Keratinocyte (primary cell): ENCODE data around the gene CD40. TPM values are rescaled to one million over a fixed set of nuclear protein-coding genes. Genes with fewer than 3 reads are reported as not detected.

Source experiments
- DNase-seq: peaks from one replicate; pipeline ENCODE4 v3.0.0-alpha.2; 2011; ENCODE audit warnings: low read depth, missing footprints, low spot score
- FAIRE-seq: peaks from 2 replicates; lab custom pipeline; 2011; peaks lifted over from hg19 to GRCh38; lab: Jason Lieb, UNC
- H2AFZ ChIP-seq: 2 replicates; pipeline ENCODE4 v1.6.0; 2012; ENCODE audit warnings: low read length, control low read depth, inconsistent platforms; ENCODE audit not compliant: control insufficient read depth
- H3K27ac ChIP-seq: 2 replicates; pipeline ENCODE4 v1.5.1; 2011; ENCODE audit warnings: low read length; ENCODE audit not compliant: control insufficient read depth, insufficient read depth
- H3K27me3 ChIP-seq: 3 replicates; pipeline ENCODE4 v1.6.0; 2011; ENCODE audit warnings: low read length; ENCODE audit not compliant: control insufficient read depth, insufficient read depth; ENCODE audit errors: extremely low read depth
- H3K36me3 ChIP-seq, 2 experiments: 2 replicates in 1 of 2; 3 replicates in 1 of 2; pipeline ENCODE4 v1.5.1; 2011; ENCODE audit warnings: low read length in 2 of 2, mild to moderate bottlenecking in 1 of 2; ENCODE audit not compliant: control insufficient read depth in 2 of 2, insufficient read depth in 2 of 2; ENCODE audit errors: extremely low read depth in 1 of 2
- H3K4me1 ChIP-seq: 3 replicates; pipeline ENCODE4 v1.5.1; 2011; ENCODE audit warnings: low read length; ENCODE audit not compliant: control insufficient read depth, insufficient read depth; ENCODE audit errors: extremely low read depth
- H3K4me2 ChIP-seq: 3 replicates; pipeline ENCODE4 v1.6.0; 2011; ENCODE audit warnings: low read depth, low read length; ENCODE audit not compliant: control insufficient read depth, insufficient read depth; ENCODE audit errors: extremely low read depth
- H3K4me3 ChIP-seq, 3 experiments: fragments of 200-600 bp in 1 of 3; sonication (generic) in 1 of 3; 2 replicates in 2 of 3; 3 replicates in 1 of 3; pipeline ENCODE4 v1.5.1; 2011 to 2016; ENCODE audit warnings: low read length in 3 of 3, mild to moderate bottlenecking in 3 of 3, control low read depth in 2 of 3, inconsistent platforms in 1 of 3, low read depth in 1 of 3, mixed read lengths in 1 of 3, mixed run types in 1 of 3, moderate library complexity in 1 of 3; ENCODE audit not compliant: control insufficient read depth in 2 of 3, insufficient read depth in 2 of 3; ENCODE audit errors: extremely low read depth in 1 of 3
- H3K79me2 ChIP-seq: 2 replicates; pipeline ENCODE4 v1.6.0; 2012; ENCODE audit warnings: low read length; ENCODE audit not compliant: control insufficient read depth, insufficient read depth
- H3K9ac ChIP-seq: 3 replicates; pipeline ENCODE4 v1.6.0; 2011; ENCODE audit warnings: low read length; ENCODE audit not compliant: control insufficient read depth, insufficient read depth; ENCODE audit errors: extremely low read depth
- H3K9me1 ChIP-seq: 3 replicates; pipeline ENCODE4 v1.6.0; 2011; ENCODE audit warnings: low read length; ENCODE audit not compliant: control insufficient read depth, insufficient read depth; ENCODE audit errors: extremely low read depth
- H3K9me3 ChIP-seq: 2 replicates; pipeline ENCODE4 v1.5.1; 2012; ENCODE audit warnings: low read depth, low read length; ENCODE audit not compliant: control insufficient read depth
- H4K20me1 ChIP-seq: 3 replicates; pipeline ENCODE4 v1.6.0; 2011; ENCODE audit warnings: low read length; ENCODE audit not compliant: control insufficient read depth, insufficient read depth; ENCODE audit errors: extremely low read depth
- CTCF ChIP-seq, 3 experiments: IDR thresholded peaks in 1 of 3; conservative IDR thresholded peaks in 1 of 3; optimal IDR thresholded peaks in 1 of 3; 2 replicates in 2 of 3; 3 replicates in 1 of 3; pipeline versions ENCODE3 to v1.5.1; 2011; ENCODE audit warnings: low read length in 3 of 3, mild to moderate bottlenecking in 3 of 3, moderate library complexity in 2 of 3, control low read depth in 1 of 3, inconsistent platforms in 1 of 3; ENCODE audit not compliant: insufficient read depth in 2 of 3; ENCODE audit errors: extremely low read depth in 1 of 3
- EZH2 ChIP-seq: IDR thresholded peaks from one replicate; pipeline ENCODE4 v1.6.1; 2012; ENCODE audit warnings: inconsistent platforms, mild to moderate bottlenecking, low read length, moderate library complexity
- dilution Hi-C: fragments of 300-500 bp; cut with MboI; formaldehyde crosslinking; loops from one replicate; pipeline ENCODE4 v1.7.0; 2020; ENCODE audit warnings: low sequenced_read_pairs; ENCODE audit not compliant: extremely low pct_ligation_motif_present
- polyA plus RNA-seq, 5 experiments: library from polyadenylated mRNA; depleted of rRNA in 3 of 5; stranded (reverse) in 3 of 5; stranded (forward) in 1 of 5; unstranded in 1 of 5; fragments of >200 nt; gene quantifications; 1 replicate in 1 of 5; 2 replicates in 3 of 5; 3 replicates in 1 of 5; pipeline versions ENCODE4 v1.2.1 to v1.2.3, GENCODE V29; 2011 to 2012; ENCODE audit warnings: missing spikeins in 2 of 5, low read depth in 1 of 5, low replicate concordance in 1 of 5

The CD40 gene
- polyA plus RNA-seq, 1 donor (not counting 4 experiments of a cell fraction or from before 2014, with no cell fraction given) = 13.4 TPM

GRCh38 chr20:46134716-46135115 lies 16.6 kb downstream of the CD40 start:
- no peak overlapping the region for H3K27ac ChIP-seq
- peaks cover 4% of the 10 kb centered on the region for H4K20me1 ChIP-seq
- H3K4me3 ChIP-seq = no peak overlapping the region
- no peaks in the 10 kb centered on the region for H3K9me3 ChIP-seq
- H3K27me3 ChIP-seq = peaks cover 25% of the 10 kb centered on the region
- H3K9ac ChIP-seq = no peak overlapping the region
- dilution Hi-C loops = loop anchor here (25.0 kb wide), 1 partner anchor 303 kb away; no protein-coding TSS in a partner anchor
- H3K36me3 ChIP-seq = no peaks in the 10 kb centered on the region
- DNase-seq (no peak), FAIRE-seq (no peak)
- H3K9me1 ChIP-seq = no peaks in the 10 kb centered on the region
- no peaks in the 10 kb centered on the region for H3K79me2 ChIP-seq
- H3K4me1 ChIP-seq = peaks cover 8% of the 10 kb centered on the region
- H2AFZ ChIP-seq = no peak overlapping the region
- no peak overlapping the region for H3K4me2 ChIP-seq
- TF ChIP-seq CTCF (optimal IDR thresholded peaks at IDR 0.05 in 1 of 3, IDR thresholded peaks at IDR 0.05 in 1 of 3, conservative IDR thresholded peaks at IDR 0.05 in 1 of 3; ENCODE audit: extremely low read depth in 1 of 3, insufficient read depth in 2 of 3, low read length in 3 of 3) (no peak), EZH2 (no peak)

GRCh38 chr20:46135856-46136633 lies 17.9 kb downstream of the CD40 start:
- no peak for TF ChIP-seq CTCF (optimal IDR thresholded peaks at IDR 0.05 in 1 of 3, IDR thresholded peaks at IDR 0.05 in 1 of 3, conservative IDR thresholded peaks at IDR 0.05 in 1 of 3; ENCODE audit: extremely low read depth in 1 of 3, insufficient read depth in 2 of 3, low read length in 3 of 3)
- no peak for TF ChIP-seq EZH2
- Histone ChIP-seq H3K9me1 (no peaks in the 10 kb centered on the region), H3K27me3 (peaks cover 25% of the 10 kb centered on the region), H3K9ac (no peak overlapping the region), H3K27ac (no peak overlapping the region), H2AFZ (no peak overlapping the region), H3K4me3 (no peak overlapping the region), H3K79me2 (no peaks in the 10 kb centered on the region), H4K20me1 (peaks cover 4% of the 10 kb centered on the region), H3K4me1 (peaks cover 13% of the 10 kb centered on the region), H3K36me3 (no peaks in the 10 kb centered on the region), H3K9me3 (no peaks in the 10 kb centered on the region), H3K4me2 (no peak overlapping the region)
- FAIRE-seq (no peak), DNase-seq (no peak)
- dilution Hi-C loops = loop anchor here (25.0 kb wide), 1 partner anchor 301 kb away; no protein-coding TSS in a partner anchor
